ENCODE results near the gene LIPT1.

Gene LIPT1

GRCh38 chr2:99205491-99205890 lies 50.7 kb downstream of the LIPT1 start:
- ChIA-PET CTCF (no interaction called here), POLR2A (no interaction called here)
- no peak overlapping the region for H3K4me3 ChIP-seq (ENCODE audit: control insufficient read depth in 1 of 7, extremely low read depth in 1 of 7, insufficient read depth in 4 of 7, low read depth in 2 of 7, low read length in 6 of 7)
- WGBS (ENCODE audit: insufficient coverage), result 100% methylated on average over 4 of the region's 5 CpGs
- H3K4me1 ChIP-seq (ENCODE audit: control extremely low read depth in 1 of 4, control insufficient read depth in 4 of 4, insufficient read depth in 4 of 4, low read length in 3 of 4), result no peaks in the 10 kb centered on the region
- H3K27me3 ChIP-seq (replicated peaks in 2 of 5; ENCODE audit: control insufficient read depth in 4 of 5, insufficient read depth in 5 of 5, low read length in 4 of 5), result no peaks in the 10 kb centered on the region
- DNase-seq, result no peak
- peaks cover 0 to 14% (median 3%) of the 10 kb centered on the region in 5 experiments for H3K9me3 ChIP-seq (ENCODE audit: control extremely low read depth in 1 of 5, control insufficient read depth in 4 of 5, insufficient read depth in 2 of 5, low read depth in 1 of 5, low read length in 4 of 5)
- H3K27ac ChIP-seq (ENCODE audit: insufficient read depth in 1 of 2, low read depth in 1 of 2, low read length in 2 of 2, poor library complexity in 1 of 2, severe bottlenecking in 2 of 2), result no peak overlapping the region
- H3K36me3 ChIP-seq (ENCODE audit: control insufficient read depth in 4 of 4, insufficient read depth in 4 of 4, low read length in 3 of 4), result no peaks in the 10 kb centered on the region
